ENCODE data around the gene LGALS9B.
"Not testable (repeated sequence)": the region's sequence is repeated elsewhere in the genome, so short reads cannot be mapped to it uniquely, and the experiment has no call there.

The LGALS9B gene

GRCh38 chr17:20479889-20480591 lies 12.7 kb upstream of the LGALS9B start:
- not testable (repeated sequence) for H3K27me3 ChIP-seq; H3K9me3 ChIP-seq; H3K36me3 ChIP-seq; DNase-seq; H3K4me3 ChIP-seq (ENCODE audit: low read depth, low read length); H3K4me1 ChIP-seq

GRCh38 chr17:20477398-20478071 lies 10.2 kb upstream of the LGALS9B start:
- H3K36me3 ChIP-seq; H3K4me3 ChIP-seq (ENCODE audit: low read depth, low read length): not testable (repeated sequence)

DNA sequence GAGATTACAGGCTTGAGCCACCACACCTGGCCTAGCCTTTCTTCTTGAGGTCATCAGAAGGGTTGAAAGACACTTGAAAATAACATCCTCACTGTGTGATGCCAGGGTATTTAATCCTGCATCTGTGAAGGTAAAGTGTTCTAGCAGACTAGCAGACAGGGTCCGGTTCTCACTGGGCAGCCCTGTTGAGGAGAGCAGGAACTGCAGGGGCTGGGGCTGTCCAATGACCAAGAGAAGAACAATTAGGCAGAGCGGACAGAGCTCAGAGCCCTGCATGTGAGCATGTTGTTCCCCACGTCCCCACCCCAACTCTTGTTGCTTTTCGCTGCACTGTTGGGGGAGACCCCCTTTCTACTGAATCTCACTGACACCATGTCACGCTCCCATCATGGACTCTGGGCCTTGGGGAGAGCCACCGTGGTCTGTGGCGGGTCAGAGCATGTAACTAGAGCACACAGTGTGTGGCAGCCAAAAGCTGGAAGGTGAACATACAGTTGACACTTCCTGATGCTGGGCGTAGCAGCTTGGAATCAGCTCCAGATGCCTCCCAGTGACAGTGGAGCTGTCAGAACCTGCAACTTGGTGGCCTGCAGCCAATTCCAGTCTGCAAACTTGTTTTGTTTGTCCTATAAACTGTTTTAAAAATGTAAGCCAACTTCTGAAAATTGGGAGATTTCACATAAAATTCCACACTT lies 7.9 kb upstream of the LGALS9B start:
- DNase-seq = not testable (repeated sequence)

More at GRCh38 chr17:20477398-20478071, 10.2 kb upstream of the LGALS9B start:
- H3K4me1 ChIP-seq, DNase-seq, H3K27me3 ChIP-seq, H3K9me3 ChIP-seq: not testable (repeated sequence)

GRCh38 chr17:20474081-20474480 lies 6.7 kb upstream of the LGALS9B start:
- not testable (repeated sequence) for H3K27me3 ChIP-seq; H3K9me3 ChIP-seq; H3K4me3 ChIP-seq (ENCODE audit: low read depth, low read length); H3K36me3 ChIP-seq; DNase-seq; H3K4me1 ChIP-seq

More for the DNA sequence above, 7.9 kb upstream of the LGALS9B start:
- not testable (repeated sequence) for H3K36me3 ChIP-seq; H3K27me3 ChIP-seq; H3K4me3 ChIP-seq (ENCODE audit: low read depth, low read length); H3K4me1 ChIP-seq; H3K9me3 ChIP-seq

DNA sequence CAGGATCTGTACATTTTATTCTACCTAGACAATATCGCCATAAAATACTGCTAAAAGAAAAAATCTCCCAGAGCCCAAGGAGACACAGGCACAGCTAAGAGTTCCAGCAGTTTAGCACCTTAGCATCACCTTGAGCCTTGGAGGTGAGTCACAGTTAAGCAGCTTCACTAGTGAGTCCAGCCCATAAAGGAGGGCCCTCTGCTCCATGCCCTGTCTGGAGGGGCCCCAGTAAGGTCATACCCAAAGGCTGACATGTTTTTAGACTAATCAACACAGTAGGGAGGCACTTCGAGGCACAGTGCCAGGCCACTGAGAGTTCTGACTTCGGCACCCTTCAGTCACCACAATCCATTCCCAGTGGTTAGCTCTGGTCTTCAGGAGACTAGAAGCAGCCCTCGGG lies 2.6 kb upstream of the LGALS9B start:
- DNase-seq; H3K4me1 ChIP-seq; H3K4me3 ChIP-seq (ENCODE audit: low read depth, low read length); H3K36me3 ChIP-seq; H3K9me3 ChIP-seq; H3K27me3 ChIP-seq: not testable (repeated sequence)

GRCh38 chr17:20469107-20469506 lies 1.8 kb upstream of the LGALS9B start:
- not testable (repeated sequence) for H3K36me3 ChIP-seq; DNase-seq; H3K9me3 ChIP-seq; H3K4me1 ChIP-seq; H3K27me3 ChIP-seq; H3K4me3 ChIP-seq (ENCODE audit: low read depth, low read length)

DNA sequence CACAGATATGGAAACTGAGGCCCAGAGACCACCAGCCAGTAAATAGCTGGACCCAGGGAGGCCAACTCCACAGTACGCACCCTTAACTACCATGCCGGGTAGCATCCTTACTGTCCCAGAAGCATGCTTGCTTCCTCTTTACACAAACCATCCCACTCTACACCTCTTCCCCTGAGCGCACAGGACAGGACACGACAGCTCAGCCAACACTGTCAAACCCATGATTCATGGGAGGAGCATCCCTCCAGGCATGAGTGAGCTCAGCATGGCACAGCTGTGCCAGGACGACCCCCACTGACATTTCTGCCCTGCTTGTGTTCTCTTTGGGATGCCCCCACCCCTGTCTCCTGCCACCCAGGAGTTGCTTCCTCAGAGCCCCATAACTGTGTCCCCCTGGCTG lies 340 bp downstream of the LGALS9B start:
- H3K9me3 ChIP-seq, H3K27me3 ChIP-seq: not testable (repeated sequence)

DNA sequence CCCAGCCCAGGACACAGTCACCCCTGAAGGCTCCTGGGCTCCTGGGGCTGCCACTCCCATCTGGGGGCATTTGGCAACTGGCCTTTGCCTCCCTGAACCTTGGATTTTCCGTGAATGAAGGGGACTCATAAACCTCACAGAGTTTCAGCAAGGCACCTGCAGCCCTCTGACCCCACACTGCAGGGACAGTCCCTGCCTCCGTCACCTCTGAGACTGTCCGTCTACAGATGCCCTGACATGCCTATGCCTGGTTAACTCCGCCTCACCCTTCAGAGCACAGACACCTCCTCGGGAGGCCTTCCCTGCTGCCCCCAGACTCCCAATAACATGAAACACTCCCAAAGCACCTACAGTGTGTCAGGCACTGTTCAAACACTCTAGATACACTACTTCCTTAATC lies 786 bp downstream of the LGALS9B start:
- H3K4me1 ChIP-seq; H3K9me3 ChIP-seq; H3K36me3 ChIP-seq; H3K27me3 ChIP-seq; H3K4me3 ChIP-seq (ENCODE audit: low read depth, low read length); DNase-seq: not testable (repeated sequence)

More for the DNA sequence above, 340 bp downstream of the LGALS9B start:
- H3K4me1 ChIP-seq; DNase-seq; H3K4me3 ChIP-seq (ENCODE audit: low read depth, low read length); H3K36me3 ChIP-seq: not testable (repeated sequence)

- not testable (repeated sequence) for H3K36me3 ChIP-seq; H3K4me1 ChIP-seq; DNase-seq; H3K27me3 ChIP-seq; H3K4me3 ChIP-seq (ENCODE audit: low read depth, low read length); H3K9me3 ChIP-seq
Observed at GRCh38 chr17:20465535-20465934, 1.8 kb downstream of the LGALS9B start.

DNA sequence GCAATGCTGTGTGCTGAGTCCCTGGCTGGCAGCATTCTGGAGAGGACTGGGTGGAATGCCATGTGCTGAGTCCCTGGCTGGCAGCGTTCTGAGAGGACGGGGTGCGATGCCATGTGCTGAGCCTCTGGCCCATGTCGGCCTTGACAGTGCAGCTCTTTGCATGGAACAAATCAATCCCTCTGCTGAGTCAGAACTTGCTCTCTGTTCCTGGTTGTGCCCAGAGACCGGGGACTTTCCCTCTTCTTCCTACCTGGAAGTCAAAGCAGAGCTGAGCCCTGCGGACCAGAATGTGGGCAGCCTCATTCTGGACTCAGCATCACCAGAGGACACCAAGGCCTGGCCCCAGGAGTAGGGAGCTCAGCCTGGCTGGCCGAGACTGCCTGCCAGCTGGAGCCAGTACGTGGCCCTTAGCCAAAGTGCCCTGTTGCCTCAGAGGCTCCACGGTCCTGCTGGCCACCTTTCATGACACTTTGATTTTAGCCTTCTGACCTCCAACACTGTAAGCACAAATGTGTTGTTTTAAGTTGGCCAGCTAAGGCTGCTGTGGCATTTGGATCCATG lies 2.4 kb downstream of the LGALS9B start:
- H3K4me3 ChIP-seq (ENCODE audit: low read depth, low read length); H3K27me3 ChIP-seq; H3K9me3 ChIP-seq; DNase-seq; H3K4me1 ChIP-seq; H3K36me3 ChIP-seq: not testable (repeated sequence)

DNA sequence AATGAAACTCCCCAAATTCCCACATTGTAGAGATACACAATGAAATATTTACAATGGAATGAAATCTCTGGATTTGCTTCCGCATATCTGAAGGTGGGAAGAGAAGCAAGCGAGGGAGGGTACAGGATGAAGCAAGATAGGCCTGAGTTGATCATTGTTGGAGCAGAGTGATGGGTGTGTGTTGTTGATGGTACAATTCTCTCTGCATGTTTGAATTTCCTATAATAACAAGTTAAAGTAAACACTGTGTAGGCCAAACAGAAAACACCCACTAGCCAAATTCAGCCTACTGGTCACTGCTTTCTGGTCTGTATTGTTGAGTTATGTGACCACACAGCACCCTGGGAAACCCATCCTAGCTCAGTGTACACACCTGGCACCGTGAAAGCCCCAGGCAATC lies 5.2 kb downstream of the LGALS9B start:
- H3K9me3 ChIP-seq; H3K27me3 ChIP-seq; DNase-seq; H3K36me3 ChIP-seq; H3K4me1 ChIP-seq; H3K4me3 ChIP-seq (ENCODE audit: low read depth, low read length): not testable (repeated sequence)

DNA sequence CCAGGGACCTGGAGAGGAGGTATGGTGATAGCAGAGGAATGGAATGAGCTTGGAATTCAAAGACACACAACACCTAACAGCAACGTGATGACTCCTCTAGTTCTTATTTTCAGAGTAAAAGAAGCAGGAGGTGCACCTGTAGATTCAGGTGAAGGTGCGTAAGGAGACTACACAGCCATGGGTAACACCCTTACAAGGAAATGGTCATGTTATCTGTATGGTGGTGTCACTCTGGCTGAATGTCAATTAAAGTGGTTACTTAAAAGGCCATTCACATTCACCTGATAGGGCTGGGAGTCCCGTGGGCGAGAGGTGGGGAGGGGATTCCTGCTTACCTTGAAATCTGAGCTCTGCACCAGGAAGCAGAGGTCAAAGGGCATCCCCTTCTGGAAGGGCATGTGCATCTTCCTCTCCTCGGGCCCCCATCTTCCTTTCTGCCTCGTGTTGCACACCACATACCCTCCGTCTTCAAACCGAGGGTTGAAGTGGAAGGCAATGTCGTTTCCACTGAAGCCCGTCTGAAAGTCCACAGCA lies 9.4 kb downstream of the LGALS9B start:
- not testable (repeated sequence) for H3K27me3 ChIP-seq; DNase-seq; H3K4me3 ChIP-seq (ENCODE audit: low read depth, low read length); H3K36me3 ChIP-seq; H3K9me3 ChIP-seq; H3K4me1 ChIP-seq

GRCh38 chr17:20455106-20455505 lies 12.2 kb downstream of the LGALS9B start:
- H3K4me3 ChIP-seq (ENCODE audit: low read depth, low read length); H3K36me3 ChIP-seq; H3K9me3 ChIP-seq; H3K27me3 ChIP-seq; H3K4me1 ChIP-seq; DNase-seq: not testable (repeated sequence)

- not testable (repeated sequence) for DNase-seq; H3K36me3 ChIP-seq; H3K9me3 ChIP-seq; H3K27me3 ChIP-seq; H3K4me1 ChIP-seq; H3K4me3 ChIP-seq (ENCODE audit: low read depth, low read length)
Observed at GRCh38 chr17:20453820-20454434, 13.4 kb downstream of the LGALS9B start.

- H3K4me1 ChIP-seq; H3K27me3 ChIP-seq; H3K36me3 ChIP-seq; H3K9me3 ChIP-seq; DNase-seq; H3K4me3 ChIP-seq (ENCODE audit: low read depth, low read length): not testable (repeated sequence)
Observed at GRCh38 chr17:20450852-20451251, 16.5 kb downstream of the LGALS9B start.

Measured in BE2C (cell line).